ENCODE results near the gene COPS7B. TPM values are rescaled to one million over a fixed set of nuclear protein-coding genes. Genes with fewer than 3 reads are reported as not detected.

COPS7B gene
- total RNA-seq, 5 donors from 2014 or later (not counting 1 experiment from before 2014, with no cell fraction given), result 39.8 to 53.1 (median 49.7) TPM

GRCh38 chr2:231820786-231821303, 34.6 kb downstream of the COPS7B start:
- ChIA-PET CTCF (no interaction called here), POLR2A (interaction anchor here in 1 of 2 donors (0.5 kb wide), 1 partner anchor 63 kb away, joined by 4 read pairs; no protein-coding TSS in a partner anchor)
- Mint-ChIP-seq H3K27ac (no peak overlapping the region), H3K4me1 (no peaks in the 10 kb centered on the region), H3K36me3 (peaks cover 5% of the 10 kb centered on the region), H3K4me3 (no peak overlapping the region), H3K27me3 (peaks cover 6 to 8% of the 10 kb centered on the region in 2 donors), H3K9me3 (peaks cover 0 to 2% (median 0%) of the 10 kb centered on the region in 3 donors)
- no peaks in the 10 kb centered on the region for H3K4me1 ChIP-seq (ENCODE audit: control insufficient read depth in 1 of 2, extremely low read depth in 1 of 2, insufficient read depth in 2 of 2, low read length in 2 of 2)
- no peak overlapping the region for H3K4me3 ChIP-seq (ENCODE audit: control insufficient read depth in 1 of 2, extremely low read depth in 1 of 2, low read length in 1 of 2)
- no peak overlapping the region for H3K27ac ChIP-seq (ENCODE audit: low read length)
- peaks cover 0 to 8% of the 10 kb centered on the region in 2 experiments for H3K27me3 ChIP-seq (replicated peaks in 1 of 2; ENCODE audit: control insufficient read depth in 2 of 2, extremely low read depth in 1 of 2, insufficient read depth in 2 of 2, low read length in 1 of 2)
- H3K36me3 ChIP-seq (ENCODE audit: control insufficient read depth in 2 of 2, extremely low read depth in 1 of 2, insufficient read depth in 1 of 2, low read length in 1 of 2), result no peaks in the 10 kb centered on the region
- no peaks in the 10 kb centered on the region for H3K9me3 ChIP-seq
- peak in 1 of 35 experiments; percentile 0 for DNase-seq
- 90% methylated on average over 6 of the region's 12 CpGs for WGBS (ENCODE audit: insufficient coverage)
- ATAC-seq (replicated peaks in 1 of 4), result no peak

GRCh38 chr2:231821908-231822307, 35.7 kb downstream of the COPS7B start:
- ATAC-seq (replicated peaks in 1 of 4), result no peak
- H3K27me3 Mint-ChIP-seq, result peaks cover 6 to 8% of the 10 kb centered on the region in 2 donors

GRCh38 chr2:231853105-231853504, 66.9 kb downstream of the COPS7B start:
- no peaks in the 10 kb centered on the region for H3K36me3 ChIP-seq (ENCODE audit: control insufficient read depth in 2 of 2, extremely low read depth in 1 of 2, insufficient read depth in 1 of 2, low read length in 1 of 2)
- Mint-ChIP-seq H3K36me3 (no peaks in the 10 kb centered on the region), H3K27me3 (peaks cover 9 to 15% of the 10 kb centered on the region in 2 donors), H3K4me3 (no peak overlapping the region), H3K4me1 (peaks cover 1 to 7% (median 4%) of the 10 kb centered on the region in 3 donors), H3K27ac (no peak overlapping the region), H3K9me3 (no peaks in the 10 kb centered on the region)
- no peaks in the 10 kb centered on the region for H3K9me3 ChIP-seq
- ATAC-seq (replicated peaks in 1 of 4), result no peak
- ChIA-PET POLR2A (no interaction called here), CTCF (no interaction called here)
- WGBS (ENCODE audit: insufficient coverage), result 100% methylated on average over 1 of the region's 10 CpGs
- H3K27me3 ChIP-seq (replicated peaks in 1 of 2; ENCODE audit: control insufficient read depth in 2 of 2, extremely low read depth in 1 of 2, insufficient read depth in 2 of 2, low read length in 1 of 2), result peaks cover 0 to 10% of the 10 kb centered on the region in 2 experiments
- no peak overlapping the region for H3K4me3 ChIP-seq (ENCODE audit: control insufficient read depth in 1 of 2, extremely low read depth in 1 of 2, low read length in 1 of 2)
- no peaks in the 10 kb centered on the region for H3K4me1 ChIP-seq (ENCODE audit: control insufficient read depth in 1 of 2, extremely low read depth in 1 of 2, insufficient read depth in 2 of 2, low read length in 2 of 2)
- H3K27ac ChIP-seq (ENCODE audit: low read length), result no peak overlapping the region
- DNase-seq, result no peak

More at GRCh38 chr2:231821908-231822307, 35.7 kb downstream of the COPS7B start:
- no CpG with 5 or more reads among the region's 3 CpGs for WGBS (ENCODE audit: insufficient coverage)
- no peak overlapping the region for H3K27ac Mint-ChIP-seq
- CTCF ChIA-PET, result no interaction called here
- no peak overlapping the region for H3K4me3 Mint-ChIP-seq
- POLR2A ChIA-PET, result no interaction called here
- H3K36me3 Mint-ChIP-seq, result no peaks in the 10 kb centered on the region
- H3K27ac ChIP-seq (ENCODE audit: low read length), result no peak overlapping the region
- no peaks in the 10 kb centered on the region for H3K4me1 Mint-ChIP-seq
- peaks cover 0 to 2% (median 0%) of the 10 kb centered on the region in 3 donors for H3K9me3 Mint-ChIP-seq
- H3K4me1 ChIP-seq (ENCODE audit: control insufficient read depth in 1 of 2, extremely low read depth in 1 of 2, insufficient read depth in 2 of 2, low read length in 2 of 2), result no peaks in the 10 kb centered on the region
- H3K4me3 ChIP-seq (ENCODE audit: control insufficient read depth in 1 of 2, extremely low read depth in 1 of 2, low read length in 1 of 2), result no peak overlapping the region
- H3K36me3 ChIP-seq (ENCODE audit: control insufficient read depth in 2 of 2, extremely low read depth in 1 of 2, insufficient read depth in 1 of 2, low read length in 1 of 2), result no peaks in the 10 kb centered on the region
- no peak for DNase-seq
- H3K9me3 ChIP-seq, result no peaks in the 10 kb centered on the region
- peaks cover 0 to 8% of the 10 kb centered on the region in 2 experiments for H3K27me3 ChIP-seq (replicated peaks in 1 of 2; ENCODE audit: control insufficient read depth in 2 of 2, extremely low read depth in 1 of 2, insufficient read depth in 2 of 2, low read length in 1 of 2)

GRCh38 chr2:231854616-231855125, 68.4 kb downstream of the COPS7B start:
- Histone ChIP-seq H3K27ac (ENCODE audit: low read length) (no peak overlapping the region), H3K4me1 (ENCODE audit: control insufficient read depth in 1 of 2, extremely low read depth in 1 of 2, insufficient read depth in 2 of 2, low read length in 2 of 2) (no peaks in the 10 kb centered on the region), H3K4me3 (ENCODE audit: control insufficient read depth in 1 of 2, extremely low read depth in 1 of 2, low read length in 1 of 2) (no peak overlapping the region), H3K36me3 (ENCODE audit: control insufficient read depth in 2 of 2, extremely low read depth in 1 of 2, insufficient read depth in 1 of 2, low read length in 1 of 2) (no peaks in the 10 kb centered on the region), H3K9me3 (no peaks in the 10 kb centered on the region), H3K27me3 (replicated peaks in 1 of 2; ENCODE audit: control insufficient read depth in 2 of 2, extremely low read depth in 1 of 2, insufficient read depth in 2 of 2, low read length in 1 of 2) (peaks cover 0 to 12% of the 10 kb centered on the region in 2 experiments)
- H3K9me3 Mint-ChIP-seq, result no peaks in the 10 kb centered on the region
- WGBS (ENCODE audit: insufficient coverage), result 80% methylated on average over 9 of the region's 9 CpGs
- H3K36me3 Mint-ChIP-seq, result no peaks in the 10 kb centered on the region
- ChIA-PET POLR2A (no interaction called here), CTCF (no interaction called here)
- peaks cover 1 to 7% (median 4%) of the 10 kb centered on the region in 3 donors for H3K4me1 Mint-ChIP-seq
- peaks cover 9 to 15% of the 10 kb centered on the region in 2 donors for H3K27me3 Mint-ChIP-seq
- ATAC-seq (replicated peaks in 1 of 4), result no peak
- no peak overlapping the region for H3K27ac Mint-ChIP-seq
- H3K4me3 Mint-ChIP-seq, result no peak overlapping the region
- DNase-seq, result no peak

GRCh38 chr2:231856959-231857358, 70.7 kb downstream of the COPS7B start:
- Mint-ChIP-seq H3K9me3 (no peaks in the 10 kb centered on the region), H3K4me1 (peaks cover 1 to 6% (median 4%) of the 10 kb centered on the region in 3 donors), H3K27me3 (peaks cover 3 to 7% of the 10 kb centered on the region in 2 donors), H3K4me3 (no peak overlapping the region), H3K36me3 (no peaks in the 10 kb centered on the region), H3K27ac (no peak overlapping the region)
- Histone ChIP-seq H3K4me3 (ENCODE audit: control insufficient read depth in 1 of 2, extremely low read depth in 1 of 2, low read length in 1 of 2) (no peak overlapping the region), H3K9me3 (no peaks in the 10 kb centered on the region), H3K27me3 (replicated peaks in 1 of 2; ENCODE audit: control insufficient read depth in 2 of 2, extremely low read depth in 1 of 2, insufficient read depth in 2 of 2, low read length in 1 of 2) (peaks cover 0 to 22% of the 10 kb centered on the region in 2 experiments), H3K36me3 (ENCODE audit: control insufficient read depth in 2 of 2, extremely low read depth in 1 of 2, insufficient read depth in 1 of 2, low read length in 1 of 2) (no peaks in the 10 kb centered on the region), H3K4me1 (ENCODE audit: control insufficient read depth in 1 of 2, extremely low read depth in 1 of 2, insufficient read depth in 2 of 2, low read length in 2 of 2) (no peaks in the 10 kb centered on the region), H3K27ac (ENCODE audit: low read length) (no peak overlapping the region)
- ATAC-seq (replicated peaks in 1 of 4), result no peak
- WGBS (ENCODE audit: insufficient coverage), result no CpG with 5 or more reads among the region's 6 CpGs
- CTCF ChIA-PET, result no interaction called here
- no peak for DNase-seq
- POLR2A ChIA-PET, result no interaction called here

Other genes with a start within 250 kb of the COPS7B start
- gene TEX44, start 193.6 kb upstream of the COPS7B start, total RNA-seq, result not detected
- gene PTMA, start 77.9 kb upstream of the COPS7B start, total RNA-seq, result 1,000 to 10,000 TPM; 1,067 to 1,378 (median 1,149) TPM
- gene PDE6D, start 5.2 kb upstream of the COPS7B start, total RNA-seq, result 10 to 100 TPM; 17.4 to 33.1 (median 25.2) TPM
- gene NPPC, start 140.0 kb downstream of the COPS7B start, total RNA-seq, result 1 to 10 TPM in 1 of 5 donors, not detected in 4; 1.1 TPM
- 10 to 100 TPM; 55.0 to 70.9 (median 61.4) TPM for gene DIS3L2, start 175.3 kb downstream of the COPS7B start, total RNA-seq

Data from T-cell (primary cell).